Hematopoietic multipotent progenitor cell treated with erythropoietin and hydrocortisone succinate and interleukin-3 and kit ligand, for 4 days (in vitro differentiated cells): Measurements from ENCODE around the gene TOM1L2.
"Not testable (repeated sequence)": the region's sequence is repeated elsewhere in the genome, so short reads cannot be mapped to it uniquely, and the experiment has no call there.

Source experiments
- DNase-seq: peaks from one replicate; pipeline ENCODE4 v3.0.0-alpha.2; 2015

Gene TOM1L2

DNA sequence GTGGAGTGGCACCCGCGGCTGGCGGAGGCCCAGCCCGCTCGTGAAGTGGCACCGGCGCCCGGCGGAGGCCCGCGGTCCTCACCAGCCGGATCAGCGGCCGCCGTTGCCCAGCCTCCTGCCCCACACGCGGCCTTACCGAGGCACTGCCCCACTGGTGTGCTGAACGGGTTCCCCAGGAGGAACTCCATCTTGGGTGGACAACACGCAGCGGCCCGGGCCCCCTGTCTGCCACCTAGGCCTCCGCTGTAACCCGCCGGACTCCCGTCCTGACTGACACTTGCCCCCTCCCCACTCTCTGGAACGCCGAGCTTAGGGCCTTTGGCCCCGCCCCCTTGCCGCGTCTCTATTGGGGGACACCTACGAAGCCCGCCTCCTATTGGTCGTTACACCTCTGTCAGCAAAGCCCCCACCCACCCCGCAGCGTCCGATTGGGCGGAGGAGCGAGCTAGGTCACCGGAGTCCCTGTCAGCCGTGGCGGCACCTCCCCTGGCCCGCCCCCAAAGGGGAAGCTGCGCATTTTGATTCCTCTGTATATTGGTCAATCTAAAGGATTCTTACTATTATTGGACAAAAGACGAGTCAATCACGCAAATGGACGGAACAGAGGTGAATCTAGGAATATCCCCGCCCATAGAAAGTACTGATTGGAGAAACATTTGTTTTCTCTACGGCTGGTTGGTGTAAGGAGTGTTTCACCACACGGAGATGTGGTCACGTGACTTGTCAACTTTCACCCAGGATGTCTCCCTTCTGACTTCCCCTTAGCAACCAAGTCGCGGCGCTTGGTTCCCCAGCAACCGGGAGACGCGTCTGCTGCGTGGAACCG is at the start of gene TOM1L2, which contains the start of gene DRC3:
TOM1L2 (minus strand) TSS at position 275 of the 826 bp plus-strand sequence; CDS start at position 188, 87 bp downstream.
DRC3 (plus strand) TSS at position 737 of the 826 bp plus-strand sequence. CDS start 4,737 bp downstream, outside the sequence.
- DNase-seq: peak; percentile 100

DNA sequence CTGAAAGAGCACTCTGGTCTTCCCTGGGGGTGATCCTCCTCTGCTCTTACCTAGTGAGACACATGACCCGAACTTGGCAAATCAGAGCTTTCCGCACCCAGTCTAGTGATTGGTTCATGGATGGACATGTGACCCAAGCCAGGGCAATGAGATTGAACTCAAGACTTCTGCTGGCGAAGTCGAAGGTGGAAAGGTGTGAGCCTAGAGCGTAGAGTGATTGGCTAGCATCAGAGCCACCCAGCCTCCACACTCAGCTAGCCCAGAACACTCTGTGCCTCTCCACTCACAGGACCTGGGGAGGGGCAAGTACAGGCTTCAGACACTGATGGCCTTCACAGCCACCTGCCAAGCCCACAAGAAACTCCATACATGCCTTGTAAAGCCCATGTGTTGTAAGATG is 49.2 kb upstream of the TOM1L2 start:
- no peak for DNase-seq

DNA sequence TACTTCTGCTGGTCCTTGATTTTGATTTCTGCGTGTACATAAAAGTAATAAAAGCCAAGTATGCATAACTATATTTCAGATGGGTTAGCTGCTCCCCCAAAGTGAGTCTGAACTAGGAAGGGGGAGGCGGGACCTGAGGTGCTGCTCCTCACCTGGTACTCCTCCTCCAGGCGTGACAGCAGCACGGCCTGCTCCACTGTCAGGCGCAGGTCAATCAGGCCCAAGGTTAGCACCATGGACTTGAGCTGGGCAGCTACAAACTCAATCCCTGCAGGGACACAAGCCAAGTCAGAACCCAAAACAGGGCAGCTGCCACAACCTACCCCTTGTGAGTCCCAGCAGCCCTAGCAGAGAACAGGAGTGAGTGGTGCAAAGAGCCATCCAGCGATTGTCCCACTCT is 48.8 kb upstream of the TOM1L2 start:
- no peak for DNase-seq

DNA sequence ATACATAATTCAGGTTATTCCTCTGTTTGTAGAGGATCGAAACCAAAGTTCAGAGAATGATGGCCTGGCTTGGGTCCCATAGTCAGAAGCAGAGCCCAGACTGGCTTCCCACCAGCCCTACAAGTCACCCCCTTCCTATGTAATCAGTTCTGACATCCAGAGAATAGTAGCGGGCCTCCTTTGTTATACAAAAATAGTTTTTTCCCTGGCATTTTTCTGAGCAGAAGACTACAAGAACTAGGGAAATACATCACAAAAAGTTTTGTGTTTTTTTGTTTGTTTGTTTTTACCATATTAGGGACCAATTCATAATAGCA is 47.6 kb upstream of the TOM1L2 start:
- no peak for DNase-seq

DNA sequence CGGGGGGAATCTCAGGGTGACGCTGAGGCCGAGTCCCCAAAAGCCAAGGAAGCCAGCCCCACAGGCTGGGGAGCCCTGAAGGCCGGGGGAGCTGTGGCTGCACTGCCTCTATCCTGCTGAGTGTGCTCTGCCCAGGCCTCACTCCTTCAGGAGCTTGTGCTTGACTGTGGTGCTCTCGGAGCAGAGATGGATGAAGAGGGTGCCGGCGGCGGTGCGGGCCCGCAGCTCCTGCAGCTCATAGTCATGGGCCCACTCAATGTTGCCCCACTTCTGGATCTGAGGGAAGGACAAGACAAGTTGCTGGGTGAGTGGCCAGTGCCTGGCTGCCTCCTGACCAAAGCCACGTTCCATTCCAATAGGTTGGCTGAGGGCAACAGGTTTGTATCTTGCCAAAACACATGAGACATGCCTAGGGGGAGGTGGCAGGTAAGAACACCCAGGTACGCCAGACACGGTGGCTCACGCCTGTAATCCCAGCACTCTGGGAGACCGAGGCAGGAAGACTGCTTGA is 46.3 kb upstream of the TOM1L2 start:
- DNase-seq: no peak

DNA sequence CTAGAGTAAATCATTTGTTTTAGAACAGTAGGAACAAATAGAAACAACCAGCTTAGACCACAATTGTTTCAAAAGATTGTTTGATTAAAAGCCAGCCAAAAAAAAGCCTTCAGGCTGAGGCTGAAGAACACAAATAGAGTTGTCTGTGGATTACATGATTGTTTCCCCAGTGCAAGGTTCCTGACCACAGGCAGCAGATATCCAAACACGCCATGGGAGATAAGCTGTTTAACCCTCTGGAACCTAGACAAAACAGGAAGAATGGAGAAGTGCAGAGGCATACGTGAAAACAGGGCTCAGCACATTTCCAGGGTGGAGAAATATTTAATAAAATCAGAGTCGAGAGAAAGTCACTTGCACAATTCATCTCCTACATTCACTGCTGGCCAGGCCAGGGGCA is 45.8 kb upstream of the TOM1L2 start:
- peak; percentile 78 for DNase-seq

DNA sequence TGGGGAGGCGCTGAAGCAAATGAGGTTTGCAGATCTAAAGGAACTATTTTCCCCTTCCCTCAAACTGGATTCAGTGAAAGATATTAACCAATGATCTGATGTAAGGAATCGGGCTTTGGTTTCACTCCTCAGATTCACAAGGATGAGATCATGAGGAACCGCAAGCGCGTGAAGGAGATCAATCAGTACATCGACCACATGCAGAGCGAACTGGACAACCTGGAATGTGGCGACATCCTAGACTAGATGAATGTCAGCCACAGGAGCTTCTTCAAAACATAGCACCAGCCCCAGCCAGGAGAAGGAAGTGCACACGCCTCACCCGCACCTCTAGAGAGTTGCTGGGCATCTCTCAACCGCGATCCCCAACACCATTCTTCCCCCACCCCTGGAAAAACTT is 44.2 kb upstream of the TOM1L2 start:
- no peak for DNase-seq

DNA sequence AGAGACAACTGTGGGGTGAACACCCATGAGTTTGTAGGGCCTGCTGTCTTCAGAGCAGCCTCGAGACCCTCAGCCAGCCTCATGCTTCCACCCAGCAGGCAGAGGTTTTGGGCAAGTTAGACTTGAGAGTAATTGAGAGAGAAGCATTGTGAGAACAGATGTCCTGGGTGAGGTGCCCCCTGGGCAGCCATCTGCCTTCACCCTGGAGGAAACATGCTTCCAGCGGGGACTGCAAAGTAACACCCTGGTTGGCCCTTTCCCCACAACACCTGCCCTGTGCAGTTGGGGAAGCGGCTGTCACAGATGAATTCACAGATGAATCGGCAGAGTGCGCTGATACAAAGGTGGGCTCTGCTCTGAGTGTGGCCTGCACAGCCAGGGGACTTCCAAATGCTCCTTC is 43.4 kb upstream of the TOM1L2 start:
- DNase-seq: no peak

DNA sequence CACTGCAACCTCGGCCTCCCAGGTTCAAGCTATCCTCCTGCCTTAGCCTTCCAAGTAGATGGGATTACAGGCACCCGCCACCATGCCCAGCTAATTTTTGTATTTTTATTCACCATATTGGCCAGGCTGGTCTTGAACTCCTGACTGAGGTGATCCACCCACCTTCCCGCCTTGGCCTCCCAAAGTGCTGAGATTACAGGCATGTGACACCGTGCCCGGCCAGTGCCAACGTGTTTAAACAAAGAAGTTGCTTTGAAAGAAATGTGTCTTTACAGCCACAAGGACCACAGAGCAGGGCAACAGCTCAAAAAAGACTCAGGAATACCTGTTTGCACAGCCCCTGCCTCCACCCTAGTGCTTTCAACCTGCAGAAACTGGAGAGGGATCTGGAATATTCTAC is 41.8 kb upstream of the TOM1L2 start:
- DNase-seq: no peak

DNA sequence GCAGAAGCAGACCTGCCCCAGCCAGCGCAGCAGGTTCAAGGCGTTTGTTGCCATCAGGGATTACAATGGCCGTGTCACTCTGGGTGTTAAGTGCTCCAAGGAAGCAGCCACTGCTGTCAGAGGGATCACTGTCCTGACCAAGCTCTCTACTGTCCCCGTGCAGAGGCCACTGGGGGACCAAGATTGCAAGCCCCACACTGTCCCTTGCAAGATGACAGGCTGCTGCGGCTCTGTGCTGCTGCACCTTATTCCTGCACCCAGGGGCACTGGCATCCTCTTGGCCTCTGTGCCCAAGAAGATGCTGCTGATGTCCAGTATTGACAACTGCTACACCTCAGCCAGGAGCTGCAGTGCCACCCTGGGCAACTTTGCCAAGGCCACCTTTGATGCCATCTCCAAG is 39.1 kb upstream of the TOM1L2 start:
- DNase-seq: no peak

DNA sequence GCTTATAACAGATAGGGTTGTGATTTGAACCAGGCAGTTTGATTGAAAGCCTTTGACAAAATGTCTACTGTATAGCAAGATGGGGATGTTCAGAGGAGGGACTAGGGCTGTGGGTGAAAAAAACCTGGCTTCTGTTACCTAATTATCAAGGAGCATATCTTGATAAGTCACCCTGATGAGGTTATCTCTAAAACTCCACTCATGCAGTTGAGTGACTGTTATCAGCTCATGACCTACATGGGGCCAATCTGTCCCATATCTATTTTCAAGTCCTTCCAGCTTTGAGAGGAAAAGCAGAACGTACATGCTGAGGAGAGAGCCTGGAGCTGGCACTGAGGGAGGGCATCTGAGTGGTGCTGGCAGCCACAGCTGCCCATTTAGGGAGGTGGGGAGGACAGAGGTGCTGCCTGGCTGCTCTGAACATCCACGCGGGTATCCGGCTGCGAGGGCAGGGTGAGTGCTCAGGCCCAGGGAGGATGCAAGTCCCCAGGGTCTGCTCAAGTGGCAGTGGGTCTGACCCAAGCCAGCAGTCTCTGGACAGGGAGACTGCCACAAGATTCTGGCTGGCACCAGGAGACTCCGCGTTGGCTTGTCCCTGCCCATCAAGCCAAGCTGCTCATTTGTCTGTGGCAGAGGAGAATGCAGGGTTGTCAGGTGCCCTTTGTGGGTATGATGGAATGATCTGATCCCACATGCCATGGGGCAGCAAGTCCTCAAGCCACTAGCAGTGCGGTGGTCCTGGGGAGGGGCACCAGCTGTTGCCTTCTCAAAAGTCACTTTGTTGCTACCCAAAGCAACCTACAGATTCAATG is 37.6 kb upstream of the TOM1L2 start:
- peak; percentile 45 for DNase-seq

DNA sequence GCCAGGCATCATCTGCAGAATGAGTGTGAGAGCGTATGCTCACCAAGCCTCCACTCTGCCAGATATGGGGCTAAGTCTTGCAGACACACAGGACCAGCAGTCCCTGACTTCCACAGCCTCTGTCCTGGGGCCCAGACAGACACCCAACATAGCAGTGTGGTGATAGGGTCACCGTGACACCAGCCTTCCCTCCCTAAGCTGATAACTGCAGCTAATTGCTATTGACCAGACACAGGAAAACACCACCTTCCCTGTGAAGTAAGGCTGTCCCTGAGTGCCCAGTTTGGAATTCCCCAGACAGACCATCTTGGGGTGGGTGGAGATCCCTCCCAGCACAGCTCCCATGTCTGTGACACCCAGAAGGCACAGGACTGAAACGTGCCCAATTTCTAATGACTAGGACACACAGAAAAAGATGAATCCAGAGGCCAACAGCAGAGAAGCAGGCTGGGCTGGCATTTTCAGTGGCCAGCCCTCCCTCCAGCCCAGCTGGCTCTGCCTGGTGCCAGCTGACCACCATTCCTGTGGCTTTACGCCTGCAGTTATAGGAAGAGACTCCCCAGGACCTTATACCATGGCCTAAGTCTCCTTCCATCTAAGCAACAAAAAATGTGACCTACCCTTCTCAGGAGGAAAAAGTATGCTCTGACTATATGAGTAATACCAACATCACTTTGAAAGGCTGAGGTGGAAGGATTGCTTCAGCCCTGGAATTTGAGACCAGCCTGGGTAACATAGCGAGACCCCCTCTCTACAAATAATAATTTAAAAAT is 36.5 kb upstream of the TOM1L2 start:
- no peak for DNase-seq

DNA sequence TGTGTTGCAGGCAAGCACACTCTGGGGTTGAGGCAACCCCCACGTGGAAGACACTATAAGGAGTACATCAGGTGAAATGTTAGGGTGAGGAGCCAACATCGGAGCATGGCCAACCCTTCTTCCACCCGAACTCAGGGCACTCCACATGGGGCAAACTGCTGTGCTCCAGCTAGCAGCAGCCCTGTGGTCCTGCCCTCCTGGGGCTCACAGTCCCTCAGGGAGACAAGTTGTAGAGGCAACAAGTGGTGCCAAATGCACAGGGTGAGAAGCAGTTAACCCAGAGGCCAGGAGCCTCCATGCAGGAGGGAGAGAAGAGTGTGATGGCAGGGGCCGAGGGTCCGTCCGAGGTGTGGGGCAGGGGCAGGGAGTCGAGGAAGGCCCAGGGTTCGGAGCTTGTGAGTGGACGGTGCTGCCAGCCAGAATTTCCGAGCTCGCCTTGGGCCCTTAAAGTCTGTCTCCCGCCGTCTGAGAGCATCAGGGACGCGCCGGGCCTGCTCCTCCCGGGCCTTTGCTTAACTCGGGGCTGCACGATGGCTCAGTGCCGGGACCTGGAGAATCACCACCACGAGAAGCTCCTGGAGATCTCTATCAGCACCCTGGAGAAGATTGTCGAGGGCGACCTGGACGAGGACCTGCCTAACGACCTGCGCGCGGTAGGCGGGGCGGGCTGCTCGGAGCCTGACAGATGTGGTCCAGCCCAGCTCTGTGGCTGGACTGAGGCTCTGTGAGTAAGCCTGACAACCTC is 34.5 kb upstream of the TOM1L2 start:
- no peak for DNase-seq

DNA sequence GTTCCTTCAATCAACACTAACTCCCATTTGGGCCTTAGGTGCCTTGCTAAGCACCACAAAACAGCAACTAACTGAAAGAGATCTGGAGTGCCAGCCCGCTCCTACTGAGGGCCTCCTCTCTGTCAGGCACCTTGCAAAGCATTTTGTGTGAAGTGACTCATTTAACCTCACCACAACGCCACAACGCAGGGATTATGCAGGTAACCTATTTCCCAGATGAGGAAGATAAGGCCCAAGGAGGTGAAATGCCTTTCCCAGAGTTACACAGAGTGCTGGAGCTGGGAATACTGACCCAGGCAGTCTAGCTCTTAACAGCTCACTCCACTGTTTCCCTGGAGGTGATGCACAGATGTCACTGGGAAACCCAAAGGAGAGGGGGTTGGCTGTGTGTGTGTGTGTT is 33.3 kb upstream of the TOM1L2 start:
- DNase-seq: no peak

DNA sequence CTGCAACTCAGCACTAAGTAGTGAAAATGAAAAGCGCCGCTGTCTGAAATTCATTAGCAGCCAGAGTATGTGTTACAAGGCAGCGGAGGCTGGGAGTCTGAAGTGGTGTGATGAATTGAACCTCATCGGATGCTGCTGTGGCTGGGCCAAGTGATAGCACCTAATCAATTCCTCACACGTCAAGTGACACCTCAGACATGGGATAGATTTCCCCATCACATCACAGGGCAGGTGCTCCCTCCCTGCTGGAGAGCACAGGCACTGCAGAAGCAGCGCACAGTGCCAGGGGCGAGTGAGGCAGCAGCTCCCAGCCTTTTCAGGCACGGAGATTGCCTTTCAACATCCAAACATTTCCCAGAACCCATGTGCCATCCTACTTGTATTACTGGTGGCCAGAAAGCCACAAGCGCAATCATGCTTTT is 32.7 kb upstream of the TOM1L2 start:
- DNase-seq: no peak

DNA sequence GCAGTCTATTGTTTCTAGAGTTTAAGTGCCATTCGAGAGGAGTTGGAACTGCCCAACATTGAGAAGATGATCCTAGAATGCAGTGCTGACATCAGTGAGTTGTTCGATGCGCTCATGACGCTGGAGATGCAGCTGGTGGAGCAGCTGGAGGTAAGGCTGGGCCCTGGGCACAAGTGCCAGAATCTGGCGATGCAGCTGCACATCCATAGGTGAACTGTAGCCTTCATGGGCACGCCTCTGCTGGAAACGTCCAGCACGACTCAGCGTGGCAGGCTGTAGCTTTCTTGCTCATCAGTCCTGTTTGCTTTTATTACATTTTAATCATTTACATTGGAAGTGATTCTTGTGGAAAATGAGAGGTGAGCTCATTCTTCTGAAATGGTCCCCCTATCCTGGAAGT is 32.1 kb upstream of the TOM1L2 start:
- DNase-seq: no peak

DNA sequence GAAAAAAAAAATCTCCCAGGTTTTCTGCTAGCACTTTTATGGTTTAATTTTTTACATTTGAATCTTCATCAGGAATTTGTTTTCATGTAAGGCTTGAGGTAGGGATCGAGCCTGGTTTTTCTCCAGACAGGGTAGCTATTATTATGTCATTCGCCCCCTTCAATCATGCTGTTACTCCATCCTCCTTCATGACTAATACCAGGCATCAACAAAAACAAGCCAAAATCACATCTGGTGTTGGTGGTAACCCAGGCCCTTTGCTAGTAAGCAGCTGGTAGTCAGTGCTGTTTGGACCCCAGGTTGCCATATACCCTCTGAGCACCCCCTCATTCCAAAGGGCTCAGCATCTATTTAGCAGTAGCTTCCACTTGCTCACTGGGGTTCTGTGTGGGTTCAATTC is 30.0 kb upstream of the TOM1L2 start:
- no peak for DNase-seq

DNA sequence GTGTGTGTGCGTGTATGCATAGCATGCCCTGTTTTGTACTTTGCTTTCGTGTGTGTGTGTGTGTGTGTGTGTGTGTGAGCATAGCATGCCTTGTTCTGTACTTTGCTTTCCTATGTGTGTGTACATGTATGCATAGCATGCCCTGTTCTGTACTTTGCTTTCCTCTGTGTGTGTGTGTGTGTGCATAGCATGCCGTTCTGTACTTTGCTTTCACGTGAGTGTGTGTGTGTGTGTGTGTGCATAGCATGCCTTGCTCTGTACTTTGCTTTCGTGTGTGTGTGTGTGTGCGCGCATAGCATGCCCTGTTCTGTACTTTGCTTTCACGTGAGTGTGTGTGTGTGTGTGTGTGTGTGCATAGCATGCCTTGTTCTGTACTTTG is 27.8 kb upstream of the TOM1L2 start:
- no peak for DNase-seq

DNA sequence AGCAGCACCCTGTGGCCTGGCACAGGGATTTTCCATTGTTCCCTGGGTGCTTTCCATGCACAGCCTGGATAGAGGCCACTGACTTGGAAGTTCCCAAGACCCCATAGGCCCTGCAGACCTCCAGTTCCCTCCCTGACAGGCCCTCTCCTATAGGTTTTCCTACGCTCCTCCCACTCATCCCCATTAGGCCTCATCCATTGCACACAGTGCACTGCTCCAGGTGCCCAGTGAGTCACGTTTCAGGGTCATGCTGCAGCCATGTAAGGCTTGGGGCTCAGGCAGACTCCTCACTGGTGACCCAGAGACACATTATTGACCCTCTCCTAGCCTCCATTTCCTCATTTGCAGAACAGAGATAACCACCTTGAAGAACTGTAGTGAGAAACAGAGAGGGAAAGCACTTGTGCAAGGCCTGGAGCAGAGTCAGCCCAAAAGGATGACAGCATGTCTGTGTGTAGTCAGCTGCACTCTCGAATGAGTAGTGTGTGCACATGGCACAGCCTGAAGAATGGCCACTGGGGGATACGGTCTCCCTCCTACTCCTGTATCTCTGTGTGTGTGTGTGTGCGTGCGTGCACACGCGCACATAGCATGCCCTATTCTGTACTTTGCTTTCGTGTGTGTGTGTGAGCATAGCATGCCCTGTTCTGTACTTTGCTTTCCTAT is 27.3 kb upstream of the TOM1L2 start:
- DNase-seq: peak; percentile 13

DNA sequence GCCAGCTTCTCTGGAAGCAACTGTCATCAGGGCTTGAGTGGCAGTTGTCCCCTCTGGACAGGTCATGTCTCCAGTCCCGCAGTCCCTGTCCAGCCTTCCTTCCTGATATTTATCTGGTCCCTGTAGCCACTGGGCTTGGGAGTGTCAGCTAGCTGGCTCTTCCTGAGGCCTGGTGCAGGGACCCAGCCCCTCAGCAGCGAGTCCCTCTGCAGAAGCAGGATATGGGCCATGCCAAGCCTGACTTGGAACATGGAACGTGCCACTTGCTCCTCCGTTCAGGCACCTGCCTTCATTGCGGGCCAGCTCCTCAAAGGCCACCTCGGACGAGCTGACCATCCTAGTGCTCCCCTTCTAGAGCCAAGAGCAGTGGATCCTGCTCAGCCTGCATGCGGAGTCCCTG is 26.7 kb upstream of the TOM1L2 start:
- DNase-seq: no peak

DNA sequence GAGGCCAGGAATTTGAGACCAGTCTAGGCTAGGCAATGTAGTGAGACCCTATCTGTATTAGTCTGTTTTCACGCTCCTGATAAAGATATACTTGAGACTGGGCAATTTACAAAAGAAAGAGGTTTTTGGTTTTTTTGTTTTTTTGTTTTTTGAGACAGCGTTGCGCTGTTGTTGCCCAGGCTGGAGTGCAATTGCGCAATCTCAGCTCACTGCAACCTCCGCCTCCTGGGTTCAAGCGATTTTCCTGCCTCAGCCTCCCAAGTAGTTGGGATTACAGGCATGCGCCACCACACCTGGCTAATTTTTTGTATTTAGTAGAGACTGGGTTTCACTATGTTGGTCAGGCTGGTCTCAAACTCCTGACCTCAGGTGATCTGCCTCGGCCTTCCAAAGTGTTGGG is 23.7 kb upstream of the TOM1L2 start:
- DNase-seq: not testable (repeated sequence)
